ENCODE results near the gene POTEH.
"Not testable (repeated sequence)": the region's sequence is repeated elsewhere in the genome, so short reads cannot be mapped to it uniquely, and the experiment has no call there.

Gene POTEH
- long read RNA-seq, result 0 reads

GRCh38 chr22:15689749-15690125, at the start of gene POTEH:
Gene POTEH, plus strand, starts transcription at chr22:15690026. Its CDS starts 52 bp downstream, at chr22:15690078.
- H3K27ac ChIP-seq (replicated peaks); DNase-seq (ENCODE audit: low read depth in 1 of 2, low spot score in 1 of 2): not testable (repeated sequence)

GRCh38 chr22:15642288-15642861, 47.5 kb upstream of the POTEH start:
- not testable (repeated sequence) for H3K27ac ChIP-seq (replicated peaks); H3K27me3 ChIP-seq (ENCODE audit: insufficient read depth, poor library complexity, severe bottlenecking); DNase-seq (ENCODE audit: low read depth in 1 of 2, low spot score in 1 of 2); H3K4me3 ChIP-seq (replicated peaks; ENCODE audit: insufficient read depth, low read length)

More at GRCh38 chr22:15689749-15690125, at the start of gene POTEH:
- H3K27me3 ChIP-seq (ENCODE audit: insufficient read depth, poor library complexity, severe bottlenecking); H3K4me3 ChIP-seq (replicated peaks; ENCODE audit: insufficient read depth, low read length): not testable (repeated sequence)

GRCh38 chr22:15651954-15652353, 37.9 kb upstream of the POTEH start:
- not testable (repeated sequence) for H3K27me3 ChIP-seq (ENCODE audit: insufficient read depth, poor library complexity, severe bottlenecking); H3K27ac ChIP-seq (replicated peaks); DNase-seq (ENCODE audit: low read depth in 1 of 2, low spot score in 1 of 2); H3K4me3 ChIP-seq (replicated peaks; ENCODE audit: insufficient read depth, low read length)
- TF ChIP-seq REST (IDR thresholded peaks at IDR 0.05; ENCODE audit: insufficient replicate concordance, low read depth), result peak; percentile 64

GRCh38 chr22:15652738-15653137, 37.1 kb upstream of the POTEH start:
- not testable (repeated sequence) for H3K4me3 ChIP-seq (replicated peaks; ENCODE audit: insufficient read depth, low read length); DNase-seq (ENCODE audit: low read depth in 1 of 2, low spot score in 1 of 2); H3K27ac ChIP-seq (replicated peaks); H3K27me3 ChIP-seq (ENCODE audit: insufficient read depth, poor library complexity, severe bottlenecking)

- not testable (repeated sequence) for DNase-seq (ENCODE audit: low read depth in 1 of 2, low spot score in 1 of 2); H3K4me3 ChIP-seq (replicated peaks; ENCODE audit: insufficient read depth, low read length); H3K27me3 ChIP-seq (ENCODE audit: insufficient read depth, poor library complexity, severe bottlenecking); H3K27ac ChIP-seq (replicated peaks)
Measured at GRCh38 chr22:15653241-15653640, 36.6 kb upstream of the POTEH start.

- H3K27me3 ChIP-seq (ENCODE audit: insufficient read depth, poor library complexity, severe bottlenecking); DNase-seq (ENCODE audit: low read depth in 1 of 2, low spot score in 1 of 2); H3K4me3 ChIP-seq (replicated peaks; ENCODE audit: insufficient read depth, low read length); H3K27ac ChIP-seq (replicated peaks): not testable (repeated sequence)
Measured at GRCh38 chr22:15661102-15661501, 28.7 kb upstream of the POTEH start.

- not testable (repeated sequence) for DNase-seq (ENCODE audit: low read depth in 1 of 2, low spot score in 1 of 2); H3K4me3 ChIP-seq (replicated peaks; ENCODE audit: insufficient read depth, low read length); H3K27me3 ChIP-seq (ENCODE audit: insufficient read depth, poor library complexity, severe bottlenecking); H3K27ac ChIP-seq (replicated peaks)
Measured at GRCh38 chr22:15664682-15665081, 25.1 kb upstream of the POTEH start.

- H3K27me3 ChIP-seq (ENCODE audit: insufficient read depth, poor library complexity, severe bottlenecking); H3K27ac ChIP-seq (replicated peaks); H3K4me3 ChIP-seq (replicated peaks; ENCODE audit: insufficient read depth, low read length); DNase-seq (ENCODE audit: low read depth in 1 of 2, low spot score in 1 of 2): not testable (repeated sequence)
Measured at GRCh38 chr22:15665478-15665877, 24.3 kb upstream of the POTEH start.

GRCh38 chr22:15669430-15669829, 20.4 kb upstream of the POTEH start:
- not testable (repeated sequence) for H3K4me3 ChIP-seq (replicated peaks; ENCODE audit: insufficient read depth, low read length); H3K27me3 ChIP-seq (ENCODE audit: insufficient read depth, poor library complexity, severe bottlenecking); DNase-seq (ENCODE audit: low read depth in 1 of 2, low spot score in 1 of 2); H3K27ac ChIP-seq (replicated peaks)

GRCh38 chr22:15679702-15680101, 10.1 kb upstream of the POTEH start:
- H3K4me3 ChIP-seq (replicated peaks; ENCODE audit: insufficient read depth, low read length); H3K27me3 ChIP-seq (ENCODE audit: insufficient read depth, poor library complexity, severe bottlenecking); H3K27ac ChIP-seq (replicated peaks); DNase-seq (ENCODE audit: low read depth in 1 of 2, low spot score in 1 of 2): not testable (repeated sequence)

- not testable (repeated sequence) for H3K27ac ChIP-seq (replicated peaks); H3K4me3 ChIP-seq (replicated peaks; ENCODE audit: insufficient read depth, low read length); H3K27me3 ChIP-seq (ENCODE audit: insufficient read depth, poor library complexity, severe bottlenecking); DNase-seq (ENCODE audit: low read depth in 1 of 2, low spot score in 1 of 2)
Measured at GRCh38 chr22:15684115-15684514, 5.7 kb upstream of the POTEH start.

GRCh38 chr22:15684695-15685094, 5.1 kb upstream of the POTEH start:
- H3K4me3 ChIP-seq (replicated peaks; ENCODE audit: insufficient read depth, low read length); DNase-seq (ENCODE audit: low read depth in 1 of 2, low spot score in 1 of 2); H3K27ac ChIP-seq (replicated peaks); H3K27me3 ChIP-seq (ENCODE audit: insufficient read depth, poor library complexity, severe bottlenecking): not testable (repeated sequence)

GRCh38 chr22:15685641-15686040, 4.2 kb upstream of the POTEH start:
- H3K27me3 ChIP-seq (ENCODE audit: insufficient read depth, poor library complexity, severe bottlenecking); DNase-seq (ENCODE audit: low read depth in 1 of 2, low spot score in 1 of 2); H3K4me3 ChIP-seq (replicated peaks; ENCODE audit: insufficient read depth, low read length); H3K27ac ChIP-seq (replicated peaks): not testable (repeated sequence)

- H3K27ac ChIP-seq (replicated peaks); H3K4me3 ChIP-seq (replicated peaks; ENCODE audit: insufficient read depth, low read length); DNase-seq (ENCODE audit: low read depth in 1 of 2, low spot score in 1 of 2): not testable (repeated sequence)
Measured at GRCh38 chr22:15687086-15687485, 2.7 kb upstream of the POTEH start.

More at GRCh38 chr22:15687086-15687485, 2.7 kb upstream of the POTEH start:
- not testable (repeated sequence) for H3K27me3 ChIP-seq (ENCODE audit: insufficient read depth, poor library complexity, severe bottlenecking)
